Right lobe of liver (tissue), 4 donors: ENCODE data around the gene SPINDOC.
A peak's percentile ranks its signal among the peaks of the same experiment; 100 is the strongest.

Experiments used
- CTCF ChIP-seq, 4 donors: fragments of 200-600 bp in 3 of 4; fragments of 450-650 bp in 1 of 4; IDR thresholded peaks; one replicate each; pipeline versions ENCODE4 v1.5.1 to v1.8.0; 2016 to 2022; ENCODE audit warnings: antibody characterized with exemption in 4 of 4, mild to moderate bottlenecking in 2 of 4
- POLR2A ChIP-seq: fragments of 450-650 bp; IDR thresholded peaks from one replicate; pipeline ENCODE4 v1.6.1; 2017; ENCODE audit warnings: antibody characterized with exemption, mild to moderate bottlenecking
- donor health status: DM: no; HTN: no; CAD: no.
- donor health status: DM: no; HTN: no; CAD: no.
- donor health status: DM: no; HTN: yes; CAD: no.

GRCh38 chr11:63838678-63839507 lies 25.6 kb downstream of the SPINDOC start, which contains the start of gene MARK2:
- TF ChIP-seq CTCF (IDR thresholded peaks at IDR 0.05), result no peak
- peak; percentile 49 for TF ChIP-seq POLR2A
